HEK293 (cell line): ENCODE results near the gene NLK.
"Not testable (repeated sequence)": the region's sequence is repeated elsewhere in the genome, so short reads cannot be mapped to it uniquely, and the experiment has no call there.

ENCODE experiments used
- KLF16 ChIP-seq: fragments of 450-650 bp; formaldehyde crosslinking; IDR thresholded peaks from 2 replicates; pipeline ENCODE4 v1.5.1; 2017; ENCODE audit warnings: missing biosample characterization, missing genetic modification characterization
- PATZ1 ChIP-seq: fragments of 450-650 bp; formaldehyde crosslinking; IDR thresholded peaks from 2 replicates; pipeline ENCODE4 v1.5.1; 2016; ENCODE audit warnings: missing biosample characterization, missing genetic modification characterization

- not testable (repeated sequence) for TF ChIP-seq KLF16, PATZ1 (tag by site-specific recombination)
Measured at GRCh38 chr17:28155405-28155804, 112.9 kb downstream of the NLK start.
